ENCODE measurements around the gene OR5H6.

DNA sequence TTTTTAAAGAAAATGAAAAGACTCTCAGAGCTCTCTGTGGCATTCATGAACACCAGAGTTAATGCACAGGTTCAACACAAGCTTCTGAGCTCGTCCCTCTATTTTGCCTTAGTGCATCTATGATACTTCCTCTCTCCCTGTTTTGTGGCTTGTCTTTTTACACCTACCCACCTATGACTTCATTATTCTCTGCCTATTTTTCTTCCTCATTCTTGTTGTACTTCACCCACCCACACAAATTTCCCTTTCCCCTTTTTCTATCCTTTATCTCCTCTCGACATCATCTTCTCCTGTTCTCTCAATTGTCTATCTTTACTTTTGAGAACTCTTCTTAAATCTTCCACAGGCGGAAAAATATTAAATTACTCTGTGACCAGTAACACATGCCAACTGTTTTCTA, 49.0 kb upstream of the OR5H6 start:
- no peak for TF ChIP-seq FOXM1 (IDR thresholded peaks at IDR 0.05; ENCODE audit: borderline replicate concordance)
- TF ChIP-seq PKNOX1 (IDR thresholded peaks at IDR 0.05): no peak
- TF ChIP-seq BHLHE40 (IDR thresholded peaks at IDR 0.05; ENCODE audit: borderline replicate concordance): no peak
- TF ChIP-seq SP1 (IDR thresholded peaks at IDR 0.05): no peak
- no peak for TF ChIP-seq ZNF384 (IDR thresholded peaks at IDR 0.05)
